Psoas muscle (tissue), 8 donors: ENCODE measurements around the gene RPL36A. TPM values are rescaled to one million over a fixed set of nuclear protein-coding genes. Genes with fewer than 3 reads are reported as not detected.

Experiments used
- ATAC-seq, 4 donors: fragments of 200-7000 bp; cut with Tn5 transposase; one replicate each; pipeline ENCODE4 v1.9.1; 2020; ENCODE audit warnings: moderate library complexity in 3 of 4, mild to moderate bottlenecking in 2 of 4
- DNase-seq, 2 donors: peaks; one replicate each; pipeline ENCODE4 v3.0.0-alpha.2; 2020
- H3K27ac ChIP-seq: fragments of 200-600 bp; one replicate; pipeline ENCODE4 v1.8.0; 2022
- H3K27me3 ChIP-seq, 3 donors: fragments of 200-600 bp in 1 of 3; one replicate each; pipeline versions ENCODE4 v1.6.1 to v1.8.0; 2013 to 2022; ENCODE audit warnings: low read length in 2 of 3, mild to moderate bottlenecking in 2 of 3, moderate library complexity in 1 of 3; ENCODE audit not compliant: insufficient read depth in 3 of 3
- H3K36me3 ChIP-seq, 2 donors: fragments of 200-600 bp in 1 of 2; one replicate each; pipeline versions ENCODE4 v1.6.1 to v1.8.0; 2013 to 2022; ENCODE audit warnings: low read depth in 1 of 2, mild to moderate bottlenecking in 1 of 2, moderate library complexity in 1 of 2; ENCODE audit not compliant: insufficient read depth in 1 of 2
- H3K4me1 ChIP-seq: fragments of 200-600 bp; one replicate; pipeline ENCODE4 v1.8.0; 2022
- H3K4me3 ChIP-seq: fragments of 200-600 bp; one replicate; pipeline ENCODE4 v1.8.0; 2022; ENCODE audit warnings: mild to moderate bottlenecking
- H3K9me3 ChIP-seq: fragments of 200-600 bp; one replicate; pipeline ENCODE4 v1.8.0; 2022
- WGBS, 3 donors: extraction: QIAGEN DNeasy Blood & Tissue Kit; methylation state at CpG; one replicate each; pipeline versions ENCODE4 v1.1.6 to v1.1.7; 2013; 5-methylcytosine and 5-hydroxymethylcytosine counted together
- intact Hi-C, 2 donors: fragments of 100-400 bp; cut with DNase I; formaldehyde crosslinking; loops; one replicate each; pipeline versions ENCODE4 v1.11.0 to v1.14.2; 2022
- long read RNA-seq, 2 donors: library from polyadenylated mRNA; unstranded; transcript quantifications; one replicate each; pipeline ENCODE4 v2.0.0, GENCODE V29; 2021
- polyA plus RNA-seq, 3 donors: library from polyadenylated mRNA; stranded (reverse); fragments of 200-250 nt; gene quantifications; one replicate each; pipeline ENCODE4 v1.2.3, GENCODE V29; 2013
- total RNA-seq, 4 donors: library from RNA; stranded (reverse); fragmentation: NEBNext Ultra II Directional in 2 of 4; extraction: Animal tissue kit (Norgen Biotek cat#: 25700) in 2 of 4; gene quantifications; one replicate each; pipeline versions ENCODE4 v1.2.1 to v1.2.4, GENCODE V29; 2021 to 2023
- TF ChIP-seq, protein P1 (sequence below): fragments of 200-600 bp; IDR thresholded peaks from one replicate; pipeline ENCODE4 v1.8.0; 2022; ENCODE audit warnings: antibody characterized with exemption
- donor health status: healthy with polysubstance abuse.
- donor health status: DM: no; HTN: no; CAD: no; lungs with moderate emphysema.
- donor health status: Bipolar disorder and iron deficiency.
- donor health status: healthy.
- donor health status: DM: yes; HTN: yes; CAD: no.
- donor health status: DM: no; HTN: no; CAD: no.
- donor health status: DM: no; HTN: no; CAD: no.
- donor health status: DM: yes; HTN: yes; CAD: no.

RPL36A gene
- total RNA-seq: 100 to 1,000 TPM; 102 to 181 (median 132) TPM
- 1,000 to 10,000 TPM in 2 of 3 donors, 100 to 1,000 TPM in 1; 848 to 1,450 (median 1,427) TPM for polyA plus RNA-seq
- long read RNA-seq, donor 1, transcript RPL36A-203 (5 exons, 910 nt): major isoform, 77 of 81 reads
- long read RNA-seq, donor 1, partial matches to known transcripts: 2 of 81 reads
- long read RNA-seq, donor 1, other reads (novel, unspliced or antisense): 1 of 81 reads
- long read RNA-seq, donor 2, partial matches to known transcripts: 0 of 3 reads
- long read RNA-seq, donor 2, other reads (novel, unspliced or antisense): 0 of 3 reads

DNA sequence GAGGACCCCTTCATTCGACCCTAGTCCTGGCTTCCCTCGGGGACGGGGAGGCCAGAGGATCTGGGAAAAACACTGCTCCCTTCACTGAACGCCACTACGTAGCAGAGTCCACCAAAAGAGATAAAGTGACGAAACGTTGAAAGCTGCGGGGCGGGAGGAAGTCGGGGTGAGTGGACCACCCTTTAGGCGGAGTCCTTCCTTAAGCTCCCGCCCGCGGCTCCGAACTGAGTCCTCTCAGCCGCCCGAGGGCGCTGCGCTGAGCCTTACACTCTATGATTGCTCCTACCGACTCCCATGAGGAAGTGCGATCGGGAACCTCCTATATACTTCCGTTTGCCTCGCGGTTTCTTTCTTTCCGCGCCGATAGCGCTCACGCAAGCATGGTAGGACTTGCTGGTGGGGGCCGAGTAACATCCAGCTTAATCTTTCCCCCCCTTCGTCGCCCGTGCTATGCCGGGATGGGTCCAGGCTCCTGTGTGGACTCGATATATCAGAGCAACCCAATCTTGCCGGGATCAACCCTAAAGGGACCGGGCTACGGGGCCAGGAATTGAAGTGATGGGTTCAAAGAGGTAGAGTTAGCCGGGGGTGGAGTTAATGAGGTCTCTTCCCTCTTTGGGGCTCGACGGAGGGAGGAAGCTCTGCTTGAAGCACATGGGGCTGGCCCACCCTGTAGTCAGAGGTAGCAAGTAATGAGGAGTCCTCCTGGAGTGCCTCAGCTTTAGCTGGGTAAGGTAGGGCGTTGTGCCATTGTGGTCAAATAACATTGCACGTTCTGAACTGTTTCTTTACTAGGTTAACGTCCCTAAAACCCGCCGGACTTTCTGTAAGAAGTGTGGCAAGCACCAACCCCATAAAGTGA, at the start of gene RPL36A:
Gene RPL36A, plus strand, starts transcription at position 348 of the 862 bp plus-strand sequence. Its CDS starts 33 bp downstream, at position 381.
- Histone ChIP-seq H3K36me3 (peaks cover 0 to 38% of the 10 kb centered on the region in 2 donors), H3K27ac (peak within 1 kb of the TSS; percentile 71), H3K9me3 (no peaks in the 10 kb centered on the region), H3K4me3 (peak within 1 kb of the TSS; percentile 65), H3K4me1 (peaks cover 6% of the 10 kb centered on the region), H3K27me3 (peaks cover 0 to 5% (median 0%) of the 10 kb centered on the region in 3 donors)
- 1 to 36% (median 1%) methylated on average over 45 to 47 of the region's 47 CpGs for WGBS, 3 donors
- DNase-seq (peak; percentile 85 to 90), ATAC-seq (peak; percentile 96 to 98 (median 97))
- intact Hi-C loops: no loop called here
- TF ChIP-seq, protein P1, sequence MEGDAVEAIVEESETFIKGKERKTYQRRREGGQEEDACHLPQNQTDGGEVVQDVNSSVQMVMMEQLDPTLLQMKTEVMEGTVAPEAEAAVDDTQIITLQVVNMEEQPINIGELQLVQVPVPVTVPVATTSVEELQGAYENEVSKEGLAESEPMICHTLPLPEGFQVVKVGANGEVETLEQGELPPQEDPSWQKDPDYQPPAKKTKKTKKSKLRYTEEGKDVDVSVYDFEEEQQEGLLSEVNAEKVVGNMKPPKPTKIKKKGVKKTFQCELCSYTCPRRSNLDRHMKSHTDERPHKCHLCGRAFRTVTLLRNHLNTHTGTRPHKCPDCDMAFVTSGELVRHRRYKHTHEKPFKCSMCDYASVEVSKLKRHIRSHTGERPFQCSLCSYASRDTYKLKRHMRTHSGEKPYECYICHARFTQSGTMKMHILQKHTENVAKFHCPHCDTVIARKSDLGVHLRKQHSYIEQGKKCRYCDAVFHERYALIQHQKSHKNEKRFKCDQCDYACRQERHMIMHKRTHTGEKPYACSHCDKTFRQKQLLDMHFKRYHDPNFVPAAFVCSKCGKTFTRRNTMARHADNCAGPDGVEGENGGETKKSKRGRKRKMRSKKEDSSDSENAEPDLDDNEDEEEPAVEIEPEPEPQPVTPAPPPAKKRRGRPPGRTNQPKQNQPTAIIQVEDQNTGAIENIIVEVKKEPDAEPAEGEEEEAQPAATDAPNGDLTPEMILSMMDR: peak; percentile 62

DNA sequence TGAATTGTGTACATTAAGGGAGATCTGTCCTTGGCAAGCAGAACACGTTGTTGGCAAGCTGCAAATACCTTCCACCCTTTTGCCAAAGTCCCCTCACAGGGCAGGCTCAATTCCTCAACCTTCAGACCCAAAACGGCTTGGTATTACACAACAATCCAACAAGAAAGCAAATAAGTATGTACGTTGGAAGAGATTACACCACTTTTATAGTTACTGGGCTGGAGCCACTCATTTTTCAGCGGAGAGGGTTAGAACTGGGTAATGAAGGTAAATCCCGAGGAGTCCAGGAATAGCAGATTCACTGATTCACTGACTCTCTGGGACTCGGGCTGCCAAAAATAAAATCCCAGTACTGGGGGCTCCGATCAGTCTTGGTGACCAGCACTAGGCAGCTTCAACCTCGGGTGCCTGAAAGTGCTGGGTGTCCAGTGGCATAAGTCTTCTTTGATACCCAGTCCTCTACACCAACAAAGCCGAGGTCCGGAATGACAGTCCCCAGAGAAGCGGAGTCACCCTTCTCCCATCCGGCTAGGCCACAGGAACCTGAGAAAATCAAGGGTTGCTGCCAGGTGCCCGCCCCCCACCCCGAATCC, 42.9 kb upstream of the RPL36A start:
- peak; percentile 10 to 47 (median 32) for ATAC-seq
- intact Hi-C loops: no loop called here
- Histone ChIP-seq H3K9me3 (no peaks in the 10 kb centered on the region), H3K27ac (peak overlapping the region; percentile 88), H3K4me3 (peak overlapping the region; percentile 83), H3K4me1 (no peaks in the 10 kb centered on the region), H3K27me3 (no peaks in the 10 kb centered on the region), H3K36me3 (peaks cover 0 to 10% of the 10 kb centered on the region in 2 donors)
- TF ChIP-seq, protein P1: no peak
- 0 to 25% (median 1%) methylated on average over 12 to 14 of the region's 14 CpGs for WGBS, 3 donors
- DNase-seq: no peak

DNA sequence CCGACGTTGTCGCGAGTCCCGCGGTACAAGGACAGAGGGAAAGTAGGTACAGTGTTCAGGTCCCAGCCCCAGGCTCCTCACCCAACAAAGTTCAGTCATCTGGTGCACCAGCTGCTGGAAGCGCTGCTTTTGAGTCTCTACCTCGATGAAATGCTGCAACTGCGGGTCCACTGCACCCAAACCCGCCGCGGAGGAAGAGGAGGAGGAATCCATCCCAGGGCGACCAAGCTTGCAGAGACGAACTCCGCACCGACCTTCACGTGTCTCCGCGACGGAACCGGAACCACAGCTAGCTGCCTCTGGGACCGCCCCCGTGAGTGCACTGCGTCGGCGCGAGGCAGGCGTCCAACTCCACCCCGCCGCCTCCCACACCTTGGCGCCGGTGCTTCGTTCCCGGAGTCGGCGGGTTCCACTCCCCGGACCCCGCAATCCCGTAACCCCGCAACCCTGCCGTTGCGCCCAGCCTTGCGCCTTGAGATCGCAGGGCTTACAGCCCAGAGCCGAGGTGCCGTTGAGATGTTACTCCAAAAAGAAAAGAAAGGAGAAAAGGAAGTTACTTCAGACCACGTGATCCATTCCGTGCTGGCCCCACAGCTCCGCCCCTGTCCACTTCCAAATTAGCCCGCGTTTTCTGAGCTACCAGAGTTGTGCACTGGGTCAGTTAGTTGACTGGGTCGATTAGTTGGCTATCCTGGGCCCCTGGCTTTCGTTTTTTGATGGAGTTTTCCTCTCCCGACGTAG, 42.2 kb upstream of the RPL36A start, which contains the start of gene TIMM8A:
Gene TIMM8A, minus strand, starts transcription at position 291 of the 741 bp plus-strand sequence. Its CDS starts 78 bp downstream, at position 213.
- peak; percentile 94 to 98 (median 97) for ATAC-seq
- Histone ChIP-seq H3K36me3 (peaks cover 0 to 10% of the 10 kb centered on the region in 2 donors), H3K4me3 (peak within 1 kb of the TSS; percentile 83), H3K9me3 (no peaks in the 10 kb centered on the region), H3K4me1 (no peaks in the 10 kb centered on the region), H3K27me3 (no peaks in the 10 kb centered on the region), H3K27ac (peak within 1 kb of the TSS; percentile 88)
- TF ChIP-seq, protein P1: no peak
- 0 to 25% (median 0%) methylated on average over 17 to 55 of the region's 55 CpGs for WGBS, 3 donors
- peak; percentile 80 to 90 for DNase-seq
- intact Hi-C loops: no loop called here

DNA sequence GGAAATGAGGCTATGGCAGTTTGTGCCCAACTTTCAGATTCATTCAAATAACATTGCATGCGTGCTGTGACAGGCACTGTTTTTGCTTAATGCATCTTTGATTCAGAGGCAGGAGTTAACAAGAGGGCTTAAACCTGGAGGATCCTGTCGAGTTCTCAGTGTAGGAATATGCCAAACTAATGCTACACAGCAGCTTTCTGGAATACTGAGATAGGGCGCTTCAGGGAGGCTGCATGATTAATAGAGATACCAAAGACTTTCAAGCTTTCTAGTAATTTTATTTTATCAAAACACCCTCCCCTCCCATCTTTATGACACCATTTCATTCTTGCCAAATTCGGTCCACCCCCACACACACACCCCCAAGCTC, 41.6 kb upstream of the RPL36A start:
- intact Hi-C loops: no loop called here
- H3K4me1 ChIP-seq: no peaks in the 10 kb centered on the region
- H3K36me3 ChIP-seq: peaks cover 0 to 6% of the 10 kb centered on the region in 2 donors
- peak overlapping the region; percentile 83 for H3K4me3 ChIP-seq
- no peaks in the 10 kb centered on the region for H3K27me3 ChIP-seq
- DNase-seq (no peak), ATAC-seq (no peak)
- TF ChIP-seq, protein P1: no peak
- WGBS, 3 donors: 35 to 37% (median 36%) methylated on average over 4 of the region's 4 CpGs
- H3K27ac ChIP-seq: peak overlapping the region; percentile 88
- no peaks in the 10 kb centered on the region for H3K9me3 ChIP-seq
